Activated CD4-positive, alpha-beta T cell treated with anti-CD3 and anti-CD28 coated beads for 36 hours (primary cell): ENCODE measurements around the gene APCDD1L. TPM values are rescaled to one million over a fixed set of nuclear protein-coding genes. Genes with fewer than 3 reads are reported as not detected.
"Not testable (repeated sequence)": the region's sequence is repeated elsewhere in the genome, so short reads cannot be mapped to it uniquely, and the experiment has no call there.

Experiments
- ATAC-seq: fragments of 200-7000 bp; cut with Tn5 transposase; one replicate; pipeline ENCODE4 v1.10.0; 2021; ENCODE audit warnings: mild to moderate bottlenecking, moderate library complexity
- CTCF ChIA-PET: fragments of 350-600 bp; sonication (Branson Sonifier 250); formaldehyde crosslinking; loops from one replicate; lab custom pipeline; 2021; ENCODE audit warnings: antibody characterized with exemption; lab: Charles Lee
- POLR2A ChIA-PET: fragments of 350-600 bp; sonication (Branson Sonifier 250); formaldehyde crosslinking; loops from one replicate; lab custom pipeline; 2021; ENCODE audit warnings: antibody characterized with exemption, inconsistent platforms; lab: Charles Lee
- DNase-seq: peaks from one replicate; pipeline ENCODE4 v3.0.0-alpha.2; 2020
- H3K27ac Mint-ChIP-seq: one replicate; pipeline ENCODE4 v1.8.0; 2021; ENCODE audit warnings: mixed read lengths
- H3K27me3 Mint-ChIP-seq: one replicate; pipeline ENCODE4 v1.8.0; 2021; ENCODE audit warnings: mixed read lengths
- H3K36me3 Mint-ChIP-seq: one replicate; pipeline ENCODE4 v1.8.0; 2021; ENCODE audit warnings: low read depth, mixed read lengths
- H3K4me1 Mint-ChIP-seq: one replicate; pipeline ENCODE4 v1.8.0; 2021; ENCODE audit warnings: mixed read lengths
- H3K4me3 Mint-ChIP-seq: one replicate; pipeline ENCODE4 v1.8.0; 2021; ENCODE audit warnings: mild to moderate bottlenecking, moderate library complexity, mixed read lengths
- H3K9me3 Mint-ChIP-seq: one replicate; pipeline ENCODE4 v1.8.0; 2021; ENCODE audit warnings: low read depth, mixed read lengths
- intact Hi-C, 2 experiments: fragments of 100-400 bp; cut with DNase I in 1 of 2; cut with micrococcal nuclease in 1 of 2; formaldehyde crosslinking; loops; one replicate each; pipeline versions ENCODE4 v1.14.2 to v1.15.1; 2022 to 2024; cut with DNase I, micrococcal nuclease
- total RNA-seq, 2 experiments: library from RNA; stranded (reverse); gene quantifications; one replicate each; pipeline ENCODE4 v1.2.3, GENCODE V29; 2021

APCDD1L gene
- total RNA-seq, 2 experiments from 2014 or later = not detected

DNA sequence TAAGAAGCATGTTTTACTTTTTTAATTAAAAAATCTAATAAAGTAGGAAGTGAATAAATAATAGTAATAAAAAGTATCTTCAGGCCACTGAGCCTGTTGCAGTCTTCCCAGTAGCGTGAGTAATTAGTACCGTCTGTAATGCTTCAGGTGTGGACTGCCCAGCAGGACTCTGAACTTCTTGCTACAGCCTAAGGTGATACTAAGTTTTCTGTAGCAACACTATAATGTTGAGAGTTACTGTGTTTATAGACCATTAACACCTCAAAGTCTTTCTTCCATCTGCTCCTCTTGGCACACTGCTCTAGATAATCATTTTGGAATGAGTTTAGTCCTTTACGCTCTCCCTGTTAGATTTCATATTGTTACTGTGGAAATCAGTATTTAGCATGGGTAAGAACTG lies 97.8 kb downstream of the APCDD1L start:
- no peak overlapping the region for H3K4me3 Mint-ChIP-seq
- no peaks in the 10 kb centered on the region for H3K27me3 Mint-ChIP-seq
- no peak for DNase-seq
- H3K9me3 Mint-ChIP-seq = peaks cover 2% of the 10 kb centered on the region
- intact Hi-C loops = no loop called here
- H3K36me3 Mint-ChIP-seq = peaks cover 37% of the 10 kb centered on the region
- POLR2A ChIA-PET = no interaction called here
- H3K4me1 Mint-ChIP-seq = peaks cover 49% of the 10 kb centered on the region
- ATAC-seq = no peak
- no peak overlapping the region for H3K27ac Mint-ChIP-seq
- CTCF ChIA-PET = interaction anchor here (1.0 to 1.1 kb wide), 2 partner anchors 10 to 234 kb away, joined by 3 to 4 read pairs; partner anchors contain the start of gene STX16

DNA sequence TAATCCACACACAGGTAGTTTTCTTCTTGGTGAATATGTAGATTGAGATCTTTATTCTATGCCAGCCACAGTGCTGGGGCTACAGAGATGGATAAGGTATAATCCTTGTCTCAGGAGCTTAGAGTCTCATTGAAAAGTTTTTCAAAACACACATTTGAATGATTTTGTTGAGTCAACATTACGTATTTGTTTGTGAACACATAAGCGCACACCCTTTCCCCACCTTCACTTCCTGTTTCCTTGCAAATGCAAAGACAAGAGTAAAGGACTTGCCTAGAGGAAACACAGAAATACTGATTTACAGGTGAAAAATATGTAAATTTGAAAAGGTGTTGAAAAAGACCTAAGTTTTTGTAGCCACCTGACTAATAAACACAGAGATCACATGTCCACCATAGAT lies 98.4 kb downstream of the APCDD1L start:
- no peak for DNase-seq
- Mint-ChIP-seq H3K9me3 (peaks cover 2% of the 10 kb centered on the region), H3K27me3 (no peaks in the 10 kb centered on the region), H3K36me3 (peaks cover 37% of the 10 kb centered on the region), H3K4me1 (peaks cover 49% of the 10 kb centered on the region), H3K27ac (peak overlapping the region; percentile 16), H3K4me3 (no peak overlapping the region)
- POLR2A ChIA-PET = no interaction called here
- CTCF ChIA-PET = no interaction called here
- intact Hi-C loops = no loop called here
- ATAC-seq = no peak

DNA sequence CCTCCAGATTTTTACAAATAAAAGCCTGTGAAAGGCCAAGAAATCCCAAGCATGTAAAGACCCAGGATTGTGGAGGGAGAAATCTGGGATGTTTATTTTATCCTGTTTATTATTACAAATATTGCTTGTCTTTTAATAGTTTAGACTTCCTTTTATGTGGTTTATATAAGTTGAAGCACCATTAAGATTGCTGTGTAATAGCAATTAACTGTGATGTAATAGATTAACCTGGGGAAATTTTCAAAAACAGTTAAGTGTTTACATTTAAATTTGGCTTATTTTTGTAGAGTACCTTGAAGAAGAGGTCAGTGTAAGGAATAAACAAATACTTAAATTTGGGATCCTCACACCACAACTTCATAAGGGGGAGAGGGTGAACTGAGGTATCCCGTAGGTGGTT lies 99.1 kb downstream of the APCDD1L start:
- intact Hi-C loops = no loop called here

DNA sequence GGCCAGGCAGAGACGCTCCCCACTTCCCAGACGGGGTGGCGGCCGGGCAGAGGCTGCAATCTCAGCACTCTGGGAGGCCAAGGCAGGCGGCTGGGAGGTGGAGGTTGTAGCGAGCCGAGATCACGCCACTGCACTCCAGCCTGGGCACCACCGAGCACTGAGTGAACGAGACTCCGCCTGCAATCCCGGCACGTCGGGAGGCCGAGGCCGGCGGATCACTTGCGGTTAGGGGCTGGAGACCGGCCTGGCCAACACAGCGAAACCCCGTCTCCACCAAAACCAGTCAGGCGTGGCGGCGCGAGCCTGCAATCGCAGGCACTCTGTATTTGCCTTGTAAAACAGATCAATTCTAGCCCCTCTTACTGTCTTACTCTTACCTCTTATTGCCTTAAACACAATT lies 100.4 kb downstream of the APCDD1L start:
- CTCF ChIA-PET, H3K27ac Mint-ChIP-seq, H3K27me3 Mint-ChIP-seq, ATAC-seq, DNase-seq, H3K4me3 Mint-ChIP-seq, POLR2A ChIA-PET, H3K9me3 Mint-ChIP-seq, intact Hi-C loops: not testable (repeated sequence)
- Mint-ChIP-seq H3K4me1 (peaks cover 53% of the 10 kb centered on the region), H3K36me3 (peaks cover 31% of the 10 kb centered on the region)

More for the DNA sequence above, 99.1 kb downstream of the APCDD1L start:
- Mint-ChIP-seq H3K4me3 (no peak overlapping the region), H3K36me3 (peaks cover 38% of the 10 kb centered on the region), H3K27me3 (no peaks in the 10 kb centered on the region), H3K9me3 (peaks cover 2% of the 10 kb centered on the region), H3K4me1 (peaks cover 49% of the 10 kb centered on the region), H3K27ac (peak overlapping the region; percentile 16)
- ATAC-seq = no peak
- ChIA-PET POLR2A (no interaction called here), CTCF (no interaction called here)
- no peak for DNase-seq

DNA sequence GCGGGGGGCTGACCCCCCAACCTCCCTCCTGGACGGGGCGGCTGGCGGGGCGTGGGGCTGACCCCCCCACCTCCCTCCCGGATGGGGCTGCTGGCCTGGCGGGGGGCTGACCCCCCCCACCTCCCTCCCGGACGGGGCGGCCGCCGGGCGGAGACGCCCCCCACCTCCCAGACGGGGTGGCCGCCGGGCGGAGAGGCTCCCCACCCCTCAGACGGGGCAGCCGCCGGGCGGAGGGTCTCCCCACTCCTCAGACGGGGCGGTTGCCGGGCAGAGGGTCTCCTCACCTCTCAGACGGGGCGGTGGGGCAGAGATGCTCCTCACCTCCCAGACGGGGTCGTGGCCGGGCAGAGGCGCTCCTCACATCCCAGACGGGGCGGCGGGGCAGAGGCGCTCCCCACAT lies 101.0 kb downstream of the APCDD1L start:
- H3K27ac Mint-ChIP-seq, DNase-seq, CTCF ChIA-PET, POLR2A ChIA-PET, H3K4me3 Mint-ChIP-seq, intact Hi-C loops, H3K27me3 Mint-ChIP-seq, H3K9me3 Mint-ChIP-seq, ATAC-seq: not testable (repeated sequence)
- peaks cover 26% of the 10 kb centered on the region for H3K36me3 Mint-ChIP-seq
- peaks cover 53% of the 10 kb centered on the region for H3K4me1 Mint-ChIP-seq

Other genes with a start within 250 kb of the APCDD1L start
- 1 to 10 TPM; 9.3 TPM for gene RAB22A, start 205.7 kb downstream of the APCDD1L start, total RNA-seq
- 10 to 100 TPM; 43.9 to 54.5 TPM for gene VAPB, start 126.2 kb downstream of the APCDD1L start, total RNA-seq
- gene STX16, start 135.9 kb upstream of the APCDD1L start, total RNA-seq = 100 to 1,000 TPM; 101 to 110 TPM
- gene NPEPL1, start 177.4 kb upstream of the APCDD1L start, total RNA-seq = 10 to 100 TPM; 13.6 to 15.2 TPM